DOHH2 (cell line): ENCODE measurements around the gene FECH.

ENCODE experiments used
- H3F3A ChIP-seq: fragments of 200-600 bp; sonication (generic), shearing (Covaris generic); 2 replicates; pipeline ENCODE4 v1.6.0; 2016; ENCODE audit warnings: antibody characterized with exemption, mild to moderate bottlenecking; ENCODE audit not compliant: control insufficient read depth, insufficient read depth
- H3K27ac ChIP-seq: fragments of 200-600 bp; sonication (generic); 2 replicates; pipeline ENCODE4 v1.5.1; 2014; ENCODE audit warnings: low read depth, mild to moderate bottlenecking, low read length, moderate library complexity
- H3K27me3 ChIP-seq: fragments of 200-600 bp; sonication (generic); 2 replicates; pipeline ENCODE4 v1.6.1; 2014; ENCODE audit warnings: mild to moderate bottlenecking, low read length, mixed read lengths; ENCODE audit not compliant: control insufficient read depth
- H3K36me3 ChIP-seq: fragments of 200-600 bp; sonication (generic); 2 replicates; pipeline ENCODE4 v1.6.1; 2014; ENCODE audit warnings: mild to moderate bottlenecking, low read length, moderate library complexity, mixed read lengths; ENCODE audit not compliant: control insufficient read depth
- H3K4me1 ChIP-seq: fragments of 200-600 bp; sonication (generic); 2 replicates; pipeline ENCODE4 v1.6.1; 2014; ENCODE audit warnings: mild to moderate bottlenecking, low read length, mixed read lengths; ENCODE audit not compliant: control insufficient read depth
- H3K4me2 ChIP-seq: fragments of 200-600 bp; sonication (generic); 2 replicates; pipeline ENCODE4 v1.6.0; 2014; ENCODE audit warnings: mild to moderate bottlenecking, low read length, moderate library complexity
- H3K4me3 ChIP-seq: fragments of 200-600 bp; sonication (generic); 2 replicates; pipeline ENCODE4 v1.5.1; 2014; ENCODE audit warnings: mild to moderate bottlenecking, low read length, mixed read lengths
- H3K79me2 ChIP-seq: fragments of 200-600 bp; sonication (generic); 2 replicates; pipeline ENCODE4 v1.6.1; 2014; ENCODE audit warnings: mild to moderate bottlenecking, low read length, mixed read lengths; ENCODE audit not compliant: control insufficient read depth
- H3K9me2 ChIP-seq: fragments of 200-600 bp; sonication (generic); replicated peaks from 2 replicates; pipeline ENCODE4 v1.6.1; 2014; ENCODE audit warnings: mild to moderate bottlenecking, low read length, mixed read lengths; ENCODE audit not compliant: control insufficient read depth
- H3K9me3 ChIP-seq: fragments of 200-600 bp; sonication (generic); 2 replicates; pipeline ENCODE4 v1.6.1; 2014; ENCODE audit warnings: antibody characterized with exemption, low read length, mixed read lengths; ENCODE audit not compliant: control insufficient read depth, insufficient read depth
- H4K20me1 ChIP-seq: fragments of 200-600 bp; sonication (generic); 2 replicates; pipeline ENCODE4 v1.6.0; 2014; ENCODE audit warnings: low read depth, mild to moderate bottlenecking, antibody characterized with exemption, low read length, moderate library complexity; ENCODE audit not compliant: control insufficient read depth, insufficient read depth
- CTCF ChIP-seq: fragments of 200-600 bp; sonication (generic); IDR thresholded peaks from one replicate; pipeline ENCODE4 v1.5.1; 2014; ENCODE audit warnings: antibody characterized with exemption, mild to moderate bottlenecking, low read depth, low read length; ENCODE audit not compliant: poor library complexity, severe bottlenecking
- EZH2phosphoT487 ChIP-seq: fragments of 200-600 bp; sonication (generic); IDR thresholded peaks from 2 replicates; pipeline ENCODE4 v1.6.1; 2017; ENCODE audit warnings: borderline replicate concordance, mild to moderate bottlenecking, antibody characterized with exemption, low read length, moderate library complexity, mixed read lengths

The FECH gene

DNA sequence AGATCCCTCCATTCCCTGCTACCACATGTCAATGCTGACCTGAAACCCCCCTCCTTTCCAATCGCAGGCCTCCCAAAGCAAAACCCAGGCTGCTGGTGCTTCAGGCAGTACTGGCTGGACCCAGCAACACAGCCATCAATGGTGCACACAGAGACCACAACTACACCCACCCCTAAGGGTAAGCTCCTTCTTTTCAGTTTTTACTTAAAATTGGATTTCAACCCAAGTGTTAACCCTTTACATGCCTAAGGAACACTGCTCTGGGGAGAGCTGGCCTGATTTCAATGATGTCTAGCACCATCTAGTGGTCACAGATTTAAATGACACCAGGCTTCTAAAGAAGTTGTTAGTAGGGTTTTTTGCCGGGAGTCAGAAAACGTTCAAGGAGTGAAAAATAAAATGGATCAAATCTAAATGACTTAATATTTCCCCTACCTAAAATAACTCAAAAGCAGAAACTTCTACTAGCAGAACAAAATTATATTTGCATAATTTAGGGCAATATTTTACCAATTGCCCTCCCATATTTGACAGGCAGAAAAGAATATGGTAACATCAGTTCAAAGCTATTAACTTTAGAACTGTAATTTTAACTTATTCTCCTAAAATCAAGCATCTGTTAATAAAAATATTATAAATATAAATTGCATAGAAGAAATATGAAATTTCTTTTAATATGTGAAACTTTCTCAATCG is 24.6 kb downstream of the FECH start:
- no peaks in the 10 kb centered on the region for H3K9me2 ChIP-seq
- H3K4me1 ChIP-seq, result 0 out of 2 replicates have a peak, but pooled peaks cover 3% of the 10 kb centered on the region
- TF ChIP-seq EZH2phosphoT487 (no peak), CTCF (peak; percentile 98)
- no peaks in the 10 kb centered on the region for H3K79me2 ChIP-seq
- H4K20me1 ChIP-seq, result no peaks in the 10 kb centered on the region
- H3K27me3 ChIP-seq, result no peaks in the 10 kb centered on the region
- no peaks in the 10 kb centered on the region for H3K9me3 ChIP-seq
- no peaks in the 10 kb centered on the region for H3F3A ChIP-seq
- H3K27ac ChIP-seq, result no peak overlapping the region
- H3K4me3 ChIP-seq, result no peak overlapping the region
- H3K36me3 ChIP-seq, result no peaks in the 10 kb centered on the region
- no peak overlapping the region for H3K4me2 ChIP-seq

- no peaks in the 10 kb centered on the region for H4K20me1 ChIP-seq
- H3K36me3 ChIP-seq, result no peaks in the 10 kb centered on the region
- H3K9me3 ChIP-seq, result no peaks in the 10 kb centered on the region
- no peak overlapping the region for H3K4me2 ChIP-seq
- no peaks in the 10 kb centered on the region for H3K27me3 ChIP-seq
- H3K9me2 ChIP-seq, result no peaks in the 10 kb centered on the region
- H3K4me1 ChIP-seq, result 0 out of 2 replicates have a peak, but pooled peaks cover 3% of the 10 kb centered on the region
- no peaks in the 10 kb centered on the region for H3K79me2 ChIP-seq
- no peaks in the 10 kb centered on the region for H3F3A ChIP-seq
- H3K27ac ChIP-seq, result no peak overlapping the region
- TF ChIP-seq CTCF, result no peak
- H3K4me3 ChIP-seq, result no peak overlapping the region
Measured at GRCh38 chr18:57561261-57561660, 25.2 kb downstream of the FECH start.

DNA sequence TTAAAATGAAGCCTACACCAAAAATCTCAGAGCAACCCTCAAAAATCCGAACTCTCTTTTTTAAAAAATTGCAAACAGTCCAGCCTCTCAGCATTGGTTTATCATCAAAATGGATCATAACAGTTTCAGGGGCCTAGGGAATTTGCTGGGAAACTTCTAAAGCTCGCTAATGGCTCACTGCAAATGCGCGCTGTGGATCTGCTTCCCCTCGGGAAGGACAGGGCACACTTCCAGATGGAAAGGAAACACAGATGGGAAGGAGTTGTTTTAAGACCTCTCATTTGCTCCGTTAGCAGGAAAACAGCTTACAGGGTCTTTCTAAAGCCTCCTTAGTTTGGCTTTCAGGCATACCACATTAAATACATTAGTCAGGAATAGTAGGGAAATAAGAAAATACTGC is 27.2 kb downstream of the FECH start:
- Histone ChIP-seq H3K4me1 (0 out of 2 replicates have a peak, but pooled peaks cover 3% of the 10 kb centered on the region), H4K20me1 (no peaks in the 10 kb centered on the region), H3K9me2 (no peaks in the 10 kb centered on the region), H3K27me3 (no peaks in the 10 kb centered on the region), H3K36me3 (no peaks in the 10 kb centered on the region), H3F3A (no peaks in the 10 kb centered on the region), H3K9me3 (no peaks in the 10 kb centered on the region), H3K79me2 (no peaks in the 10 kb centered on the region), H3K27ac (no peak overlapping the region), H3K4me3 (no peak overlapping the region), H3K4me2 (no peak overlapping the region)
- no peak for TF ChIP-seq CTCF
- TF ChIP-seq EZH2phosphoT487, result no peak
